GM12873 (cell line): Measurements from ENCODE around the gene RRP15.
A peak's percentile ranks its signal among the peaks of the same experiment; 100 is the strongest.

Experiments used
- TF ChIP-seq, protein P1 (sequence below): IDR thresholded peaks from 2 replicates; pipeline ENCODE4 v1.5.1; 2012; ENCODE audit warnings: low read depth, mild to moderate bottlenecking, moderate library complexity, low read length, control low read depth; ENCODE audit not compliant: insufficient read depth; ENCODE audit errors: missing control alignments

Gene RRP15

DNA sequence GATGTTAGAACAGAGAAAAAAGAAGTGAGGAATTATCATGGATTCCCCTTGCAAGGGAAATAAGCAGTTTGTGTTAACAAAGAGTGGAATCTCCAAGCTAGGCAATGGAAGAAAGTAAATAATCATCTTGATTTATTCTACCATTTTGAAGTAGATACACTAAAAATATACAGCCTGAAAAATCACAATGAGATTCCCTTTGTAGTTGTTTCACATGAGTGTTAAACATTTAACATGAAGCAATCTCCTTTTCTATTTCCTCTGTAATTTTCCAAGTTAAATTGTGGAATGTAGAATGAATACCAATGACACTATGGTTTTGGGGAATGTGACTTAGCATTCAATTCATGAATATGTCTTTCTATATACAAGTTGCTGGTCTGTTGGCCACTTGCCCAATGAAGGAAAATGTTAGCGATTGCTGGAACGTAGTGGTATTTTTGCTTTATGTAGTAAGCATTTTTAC is 65.7 kb downstream of the RRP15 start:
- TF ChIP-seq, protein P1, sequence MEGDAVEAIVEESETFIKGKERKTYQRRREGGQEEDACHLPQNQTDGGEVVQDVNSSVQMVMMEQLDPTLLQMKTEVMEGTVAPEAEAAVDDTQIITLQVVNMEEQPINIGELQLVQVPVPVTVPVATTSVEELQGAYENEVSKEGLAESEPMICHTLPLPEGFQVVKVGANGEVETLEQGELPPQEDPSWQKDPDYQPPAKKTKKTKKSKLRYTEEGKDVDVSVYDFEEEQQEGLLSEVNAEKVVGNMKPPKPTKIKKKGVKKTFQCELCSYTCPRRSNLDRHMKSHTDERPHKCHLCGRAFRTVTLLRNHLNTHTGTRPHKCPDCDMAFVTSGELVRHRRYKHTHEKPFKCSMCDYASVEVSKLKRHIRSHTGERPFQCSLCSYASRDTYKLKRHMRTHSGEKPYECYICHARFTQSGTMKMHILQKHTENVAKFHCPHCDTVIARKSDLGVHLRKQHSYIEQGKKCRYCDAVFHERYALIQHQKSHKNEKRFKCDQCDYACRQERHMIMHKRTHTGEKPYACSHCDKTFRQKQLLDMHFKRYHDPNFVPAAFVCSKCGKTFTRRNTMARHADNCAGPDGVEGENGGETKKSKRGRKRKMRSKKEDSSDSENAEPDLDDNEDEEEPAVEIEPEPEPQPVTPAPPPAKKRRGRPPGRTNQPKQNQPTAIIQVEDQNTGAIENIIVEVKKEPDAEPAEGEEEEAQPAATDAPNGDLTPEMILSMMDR, result no peak

GRCh38 chr1:218351391-218352074 is 66.4 kb downstream of the RRP15 start:
- TF ChIP-seq, protein P1, result peak; percentile 66

DNA sequence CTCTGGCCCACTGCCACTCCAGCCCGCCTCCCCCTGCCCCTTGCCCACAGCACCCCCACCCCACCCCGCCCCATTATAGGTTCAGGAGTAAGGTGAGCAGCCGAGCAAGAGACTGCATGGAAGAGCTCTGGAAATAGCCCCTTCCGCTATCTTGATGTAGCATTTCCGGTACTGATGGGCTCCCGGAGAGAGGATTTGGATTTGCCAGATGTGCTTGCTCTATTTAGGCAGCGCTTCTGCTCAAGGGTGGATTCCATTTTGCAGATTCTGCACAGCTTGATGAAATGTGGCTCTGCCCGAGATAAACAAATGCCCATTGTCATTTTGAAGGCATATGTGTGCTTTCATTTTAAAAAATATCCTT is 67.0 kb downstream of the RRP15 start:
- TF ChIP-seq, protein P1, result no peak

DNA sequence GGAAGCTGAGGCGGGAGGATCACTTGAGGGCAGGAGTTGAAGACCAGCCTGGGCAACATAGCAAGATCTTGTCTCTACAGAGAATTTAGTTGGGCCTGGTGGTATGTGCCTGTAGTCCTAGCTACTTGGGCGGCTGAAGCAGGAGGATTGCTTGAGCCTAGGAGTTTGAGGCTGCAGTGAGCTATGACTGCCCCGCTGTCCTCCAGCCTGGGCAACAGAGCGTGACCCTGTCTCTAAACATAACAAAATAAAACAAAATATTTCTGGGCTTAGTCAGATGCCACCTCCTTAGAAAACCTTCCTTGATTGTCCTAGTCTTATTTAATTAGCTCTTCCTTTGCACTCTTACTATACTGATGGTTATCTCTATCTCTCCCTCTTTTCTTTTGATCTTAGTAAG is 68.6 kb downstream of the RRP15 start:
- TF ChIP-seq, protein P1, result no peak

DNA sequence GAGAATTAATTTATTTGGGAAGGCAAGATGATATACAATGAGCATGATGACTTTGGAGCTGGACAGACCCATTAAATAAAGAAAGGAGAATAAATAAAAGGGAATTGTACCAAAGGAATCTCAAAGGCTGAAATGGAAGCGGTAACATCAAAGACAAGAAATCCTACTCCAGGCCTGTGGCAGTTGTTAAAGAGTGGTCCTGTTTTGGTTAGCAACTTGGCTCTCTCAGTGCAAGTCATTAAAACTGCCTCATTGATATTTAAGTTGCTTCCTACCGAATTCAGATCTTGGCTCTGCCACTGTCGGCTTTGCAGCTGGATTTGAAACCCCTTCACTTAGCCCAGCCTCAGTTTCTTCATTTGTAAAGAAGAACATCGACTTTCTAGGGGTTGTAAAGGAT is 70.2 kb downstream of the RRP15 start:
- TF ChIP-seq, protein P1, result no peak

GRCh38 chr1:218357211-218357892 is 72.3 kb downstream of the RRP15 start:
- TF ChIP-seq, protein P1, result no peak

DNA sequence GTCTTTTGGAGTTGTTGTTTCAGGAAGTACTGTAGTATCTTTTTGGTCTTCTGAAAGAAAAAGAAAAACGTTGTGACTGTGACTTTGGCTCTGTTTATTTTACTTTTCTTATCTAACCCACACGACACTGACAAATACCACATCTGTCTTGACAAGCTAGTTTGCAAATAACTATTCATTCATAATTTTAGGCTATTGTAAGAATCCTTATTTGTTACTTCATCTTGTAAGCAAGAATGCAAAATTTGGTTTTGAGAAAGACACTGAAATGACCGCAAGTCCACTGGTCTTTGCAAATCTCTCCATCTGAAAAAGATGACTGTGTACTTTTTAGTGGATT is 72.8 kb downstream of the RRP15 start:
- TF ChIP-seq, protein P1, result no peak
